GM23338 (cell line): Measurements from ENCODE around the gene TRAF3IP3. TPM values are rescaled to one million over a fixed set of nuclear protein-coding genes. Genes with fewer than 3 reads are reported as not detected.

Experiments used
- ATAC-seq: fragments of 200-7000 bp; cut with Tn5 transposase; 3 replicates; pipeline ENCODE4 v1.9.1; 2020
- DNase-seq: peaks from one replicate; pipeline ENCODE4 v3.0.0-alpha.2; 2015; ENCODE audit warnings: low spot score
- H2AFZ ChIP-seq: fragments of 200-600 bp; sonication (generic); 2 replicates; pipeline ENCODE4 v1.8.0; 2016; ENCODE audit warnings: antibody characterized with exemption, mild to moderate bottlenecking, moderate library complexity
- H3F3A ChIP-seq: fragments of 200-600 bp; sonication (generic); replicated peaks from 2 replicates; pipeline ENCODE4 v1.8.0; 2017; ENCODE audit warnings: antibody characterized with exemption, mixed run types, low read depth
- H3K27ac ChIP-seq: fragments of 200-600 bp; sonication (generic); 2 replicates; pipeline ENCODE4 v1.6.1; 2016; ENCODE audit warnings: low read depth
- H3K27me3 ChIP-seq: fragments of 200-600 bp; sonication (generic); 2 replicates; pipeline ENCODE4 v1.8.0; 2016; ENCODE audit warnings: mild to moderate bottlenecking, mixed run types, moderate library complexity; ENCODE audit not compliant: insufficient read depth
- H3K36me3 ChIP-seq: fragments of 200-600 bp; sonication (generic); 2 replicates; pipeline ENCODE4 v1.8.0; 2016; ENCODE audit warnings: mild to moderate bottlenecking; ENCODE audit not compliant: insufficient read depth
- H3K4me1 ChIP-seq: fragments of 200-600 bp; sonication (generic); 2 replicates; pipeline ENCODE4 v1.8.0; 2016; ENCODE audit warnings: mild to moderate bottlenecking, moderate library complexity; ENCODE audit not compliant: insufficient read depth
- H3K4me2 ChIP-seq: fragments of 200-600 bp; sonication (generic); 2 replicates; pipeline ENCODE4 v1.7.1; 2017; ENCODE audit warnings: mixed run types
- H3K4me3 ChIP-seq: fragments of 200-600 bp; sonication (generic); 2 replicates; pipeline ENCODE4 v1.6.1; 2016; ENCODE audit warnings: mixed run types
- H3K79me2 ChIP-seq: fragments of 200-600 bp; sonication (generic); replicated peaks from 2 replicates; pipeline ENCODE4 v1.8.0; 2017; ENCODE audit warnings: mild to moderate bottlenecking; ENCODE audit not compliant: insufficient read depth
- H3K9me2 ChIP-seq: fragments of 200-600 bp; sonication (generic); 2 replicates; pipeline ENCODE4 v1.8.0; 2017; ENCODE audit not compliant: insufficient read depth
- H4K20me1 ChIP-seq: fragments of 200-600 bp; sonication (generic); replicated peaks from 2 replicates; pipeline ENCODE4 v1.8.0; 2017; ENCODE audit warnings: mild to moderate bottlenecking; ENCODE audit not compliant: insufficient read depth
- H3K27ac Mint-ChIP-seq: 2 replicates; pipeline ENCODE4 v1.8.0; 2020; ENCODE audit warnings: inconsistent platforms, mild to moderate bottlenecking, moderate library complexity, mixed read lengths
- H3K27me3 Mint-ChIP-seq: 3 replicates; pipeline ENCODE4 v1.8.0; 2022; ENCODE audit warnings: low read depth, mild to moderate bottlenecking, moderate library complexity, mixed read lengths, inconsistent platforms; ENCODE audit not compliant: insufficient read depth, poor library complexity
- H3K36me3 Mint-ChIP-seq: 3 replicates; pipeline ENCODE4 v1.8.0; 2021; ENCODE audit warnings: low read depth, mild to moderate bottlenecking, inconsistent platforms, moderate library complexity, mixed read lengths
- H3K4me1 Mint-ChIP-seq: 3 replicates; pipeline ENCODE4 v1.8.0; 2020; ENCODE audit warnings: mild to moderate bottlenecking, inconsistent platforms, mixed read lengths
- H3K4me3 Mint-ChIP-seq: 3 replicates; pipeline ENCODE4 v1.8.0; 2021; ENCODE audit warnings: moderate library complexity, mild to moderate bottlenecking, inconsistent platforms, mixed read lengths
- H3K9me3 Mint-ChIP-seq: 3 replicates; pipeline ENCODE4 v1.8.0; 2020; ENCODE audit warnings: moderate library complexity, mild to moderate bottlenecking, inconsistent platforms, mixed read lengths
- CREB1 ChIP-seq: fragments of 250-450 bp; sonication (Bioruptor Pico); IDR thresholded peaks from 2 replicates; pipeline ENCODE4 v1.5.0; 2020; ENCODE audit warnings: low read depth, mild to moderate bottlenecking, moderate library complexity
- ETS1 ChIP-seq: IDR thresholded peaks from 2 replicates; pipeline ENCODE4 v1.6.1; 2016; ENCODE audit warnings: antibody characterized with exemption
- JUNB ChIP-seq: IDR thresholded peaks from one replicate; pipeline ENCODE4 v1.6.1; 2016; ENCODE audit warnings: antibody characterized with exemption; ENCODE audit not compliant: unreplicated experiment
- NANOG ChIP-seq: IDR thresholded peaks from 2 replicates; pipeline ENCODE4 v1.6.1; 2016; ENCODE audit warnings: antibody characterized with exemption, borderline replicate concordance
- POLR2AphosphoS5 ChIP-seq: IDR thresholded peaks from 2 replicates; pipeline ENCODE4 v1.6.1; 2016; ENCODE audit warnings: antibody characterized with exemption, low read depth
- REST ChIP-seq: IDR thresholded peaks from one replicate; pipeline ENCODE4 v1.6.1; 2018; ENCODE audit warnings: antibody characterized with exemption; ENCODE audit not compliant: unreplicated experiment
- STAT1 ChIP-seq: IDR thresholded peaks from one replicate; pipeline ENCODE4 v1.6.1; 2016; ENCODE audit warnings: antibody characterized with exemption; ENCODE audit not compliant: unreplicated experiment
- ZNF114 ChIP-seq: fragments of 250-450 bp; sonication (Bioruptor Pico); IDR thresholded peaks from 2 replicates; pipeline ENCODE4 v1.5.0; 2020; ENCODE audit warnings: mild to moderate bottlenecking, moderate library complexity
- ZNF331 ChIP-seq: fragments of 250-450 bp; sonication (Bioruptor Pico); IDR thresholded peaks from 2 replicates; pipeline ENCODE4 v1.5.0; 2020; ENCODE audit warnings: low read depth, mild to moderate bottlenecking, moderate library complexity
- polyA plus RNA-seq: library from polyadenylated mRNA; unstranded; fragments of >200 nt; fragmentation: Nextera tagmentation; extraction: Ambion mirVana; gene quantifications from 2 replicates; pipeline ENCODE4 v1.2.1, GENCODE V29; 2016
- total RNA-seq: library from RNA; depleted of rRNA; stranded (reverse); fragments of >200 nt; shearing (Covaris generic); gene quantifications from 2 replicates; pipeline ENCODE4 v1.2.3, GENCODE V29; 2014

The TRAF3IP3 gene
- total and polyA plus RNA-seq, 2 experiments from 2014 or later = not detected

GRCh38 chr1:209741889-209742288 is 14.0 kb upstream of the TRAF3IP3 start (continued):
- TF ChIP-seq REST (no peak), CREB1 (CRISPR knock-in tag) (no peak), ETS1 (no peak), POLR2AphosphoS5 (no peak)

GRCh38 chr1:209742409-209743144 is 13.3 kb upstream of the TRAF3IP3 start:
- no peak for ATAC-seq
- no peaks in the 10 kb centered on the region for H3F3A ChIP-seq
- H3K4me3 ChIP-seq = no peak overlapping the region
- H3K4me2 ChIP-seq = no peak overlapping the region
- no peaks in the 10 kb centered on the region for H4K20me1 ChIP-seq
- Mint-ChIP-seq H3K27me3 (no peaks in the 10 kb centered on the region), H3K9me3 (no peaks in the 10 kb centered on the region), H3K4me1 (no peaks in the 10 kb centered on the region; the same call in 2 of the 3 replicates), H3K4me3 (no peak overlapping the region), H3K36me3 (no peaks in the 10 kb centered on the region), H3K27ac (no peak overlapping the region)
- no peaks in the 10 kb centered on the region for H3K9me2 ChIP-seq
- no peaks in the 10 kb centered on the region for H3K36me3 ChIP-seq
- no peak overlapping the region for H2AFZ ChIP-seq
- no peak for DNase-seq
- peaks cover 4% of the 10 kb centered on the region; the same call in 1 of the 2 replicates for H3K4me1 ChIP-seq
- no peaks in the 10 kb centered on the region for H3K79me2 ChIP-seq
- H3K27ac ChIP-seq = no peak overlapping the region
- peaks cover 10% of the 10 kb centered on the region for H3K27me3 ChIP-seq
- TF ChIP-seq ZNF331 (CRISPR knock-in tag) = no peak
- no peak for TF ChIP-seq REST
- no peak for TF ChIP-seq STAT1
- no peak for TF ChIP-seq JUNB
- no peak for TF ChIP-seq CREB1 (CRISPR knock-in tag)
- no peak for TF ChIP-seq ZNF114 (CRISPR knock-in tag)
- TF ChIP-seq NANOG = no peak
- TF ChIP-seq ETS1 = no peak
- TF ChIP-seq POLR2AphosphoS5 = no peak
